Measurements from ENCODE around the gene RASD1.

Gene RASD1

GRCh38 chr17:17481860-17482259 is 14.3 kb downstream of the RASD1 start:
- Histone ChIP-seq H3K9me3 (replicated peaks; ENCODE audit: insufficient read depth, low read length) (no peaks in the 10 kb centered on the region), H3K36me3 (replicated peaks; ENCODE audit: insufficient read depth, low read length) (no peaks in the 10 kb centered on the region), H4K20me1 (ENCODE audit: insufficient read depth, low read length) (no peaks in the 10 kb centered on the region; the same call in 1 of the 2 replicates), H3K4me2 (ENCODE audit: low read depth, low read length) (no peak overlapping the region), H3K4me3 (ENCODE audit: low read length) (no peak overlapping the region), H3F3A (ENCODE audit: insufficient read depth, low read length) (no peaks in the 10 kb centered on the region), H3K4me1 (ENCODE audit: low read length) (no peaks in the 10 kb centered on the region), H3K79me2 (ENCODE audit: low read length) (peaks cover 89% of the 10 kb centered on the region), H3K9me2 (replicated peaks; ENCODE audit: insufficient read depth, low read length) (no peaks in the 10 kb centered on the region), H3K9ac (ENCODE audit: low read length) (no peak overlapping the region), H3K27me3 (replicated peaks; ENCODE audit: insufficient read depth, low read length) (no peaks in the 10 kb centered on the region), H2AFZ (ENCODE audit: low read length) (no peak overlapping the region), H3K27ac (ENCODE audit: low read length) (no peak overlapping the region)
- no peak for DNase-seq
- TF ChIP-seq CTCF (IDR thresholded peaks at IDR 0.05; ENCODE audit: low read length): no peak

GRCh38 chr17:17480593-17481148 is 15.5 kb downstream of the RASD1 start:
- Histone ChIP-seq H3K79me2 (ENCODE audit: low read length) (peaks cover 87% of the 10 kb centered on the region), H3F3A (ENCODE audit: insufficient read depth, low read length) (no peaks in the 10 kb centered on the region), H3K9ac (ENCODE audit: low read length) (no peak overlapping the region), H3K9me2 (replicated peaks; ENCODE audit: insufficient read depth, low read length) (no peaks in the 10 kb centered on the region), H2AFZ (ENCODE audit: low read length) (no peak overlapping the region), H3K27me3 (replicated peaks; ENCODE audit: insufficient read depth, low read length) (no peaks in the 10 kb centered on the region), H3K4me3 (ENCODE audit: low read length) (no peak overlapping the region), H3K4me1 (ENCODE audit: low read length) (no peaks in the 10 kb centered on the region), H3K4me2 (ENCODE audit: low read depth, low read length) (no peak overlapping the region), H3K27ac (ENCODE audit: low read length) (no peak overlapping the region), H4K20me1 (ENCODE audit: insufficient read depth, low read length) (no peaks in the 10 kb centered on the region; the same call in 1 of the 2 replicates), H3K36me3 (replicated peaks; ENCODE audit: insufficient read depth, low read length) (no peaks in the 10 kb centered on the region), H3K9me3 (replicated peaks; ENCODE audit: insufficient read depth, low read length) (no peaks in the 10 kb centered on the region)
- TF ChIP-seq CTCF (IDR thresholded peaks at IDR 0.05; ENCODE audit: low read length) (no peak), EZH2 (optimal IDR thresholded peaks at IDR 0.05; ENCODE audit: low read depth, low read length) (no peak), EZH2phosphoT487 (IDR thresholded peaks at IDR 0.05; ENCODE audit: low read length) (no peak)
- no peak for DNase-seq

GRCh38 chr17:17479209-17479608 is 17.0 kb downstream of the RASD1 start:
- TF ChIP-seq EZH2phosphoT487 (IDR thresholded peaks at IDR 0.05; ENCODE audit: low read length): no peak
- no peak for TF ChIP-seq EZH2 (optimal IDR thresholded peaks at IDR 0.05; ENCODE audit: low read depth, low read length)
- TF ChIP-seq CTCF (IDR thresholded peaks at IDR 0.05; ENCODE audit: low read length): no peak
- Histone ChIP-seq H3K9ac (ENCODE audit: low read length) (no peak overlapping the region), H3K36me3 (replicated peaks; ENCODE audit: insufficient read depth, low read length) (no peaks in the 10 kb centered on the region), H3K4me3 (ENCODE audit: low read length) (no peak overlapping the region), H4K20me1 (ENCODE audit: insufficient read depth, low read length) (no peaks in the 10 kb centered on the region; the same call in 1 of the 2 replicates), H3K4me1 (ENCODE audit: low read length) (no peaks in the 10 kb centered on the region), H3K9me3 (replicated peaks; ENCODE audit: insufficient read depth, low read length) (no peaks in the 10 kb centered on the region), H3K4me2 (ENCODE audit: low read depth, low read length) (no peak overlapping the region), H3K79me2 (ENCODE audit: low read length) (peaks cover 72% of the 10 kb centered on the region), H3K9me2 (replicated peaks; ENCODE audit: insufficient read depth, low read length) (no peaks in the 10 kb centered on the region), H3K27me3 (replicated peaks; ENCODE audit: insufficient read depth, low read length) (no peaks in the 10 kb centered on the region; the same call in 1 of the 2 replicates), H2AFZ (ENCODE audit: low read length) (no peak overlapping the region), H3K27ac (ENCODE audit: low read length) (no peak overlapping the region), H3F3A (ENCODE audit: insufficient read depth, low read length) (no peaks in the 10 kb centered on the region)
- DNase-seq: no peak

All from MM.1S (cell line).